ENCODE measurements around the gene CRCP.
"Not testable (repeated sequence)": the region's sequence is repeated elsewhere in the genome, so short reads cannot be mapped to it uniquely, and the experiment has no call there.

Gene CRCP

GRCh38 chr7:66125052-66125694 is 10.5 kb downstream of the CRCP start:
- no peak overlapping the region for H3K4me2 ChIP-seq (ENCODE audit: low read length)
- peaks cover 38% of the 10 kb centered on the region for H3K79me2 ChIP-seq (ENCODE audit: control insufficient read depth, insufficient read depth, low read length)
- no peaks in the 10 kb centered on the region for H3K4me1 ChIP-seq (ENCODE audit: control insufficient read depth, low read depth, low read length)
- no CpG with 5 or more reads among the region's 4 CpGs for WGBS (ENCODE audit: extremely low coverage, insufficient coverage, low lambda C conversion rate)
- H3K23ac ChIP-seq (ENCODE audit: low read length), result no peak overlapping the region
- no peak overlapping the region for H3K27ac ChIP-seq (ENCODE audit: low read depth, low read length)
- no peak overlapping the region for H2AK5ac ChIP-seq (ENCODE audit: low read length)
- H3K4me3 ChIP-seq (ENCODE audit: low read length), result no peak overlapping the region
- peaks cover 6% of the 10 kb centered on the region for H3K79me1 ChIP-seq (ENCODE audit: low read length)
- no peak overlapping the region for H3K18ac ChIP-seq (ENCODE audit: low read length)
- H4K5ac ChIP-seq (ENCODE audit: low read length), result no peak overlapping the region
- no peak overlapping the region for H3K4ac ChIP-seq (ENCODE audit: low read depth, low read length)
- no peaks in the 10 kb centered on the region for H3K27me3 ChIP-seq (ENCODE audit: insufficient read depth, low read length, poor library complexity)
- no peak overlapping the region for H2BK120ac ChIP-seq (ENCODE audit: low read depth, low read length)
- no peak overlapping the region for H2BK15ac ChIP-seq (replicated peaks; ENCODE audit: low read depth)
- no peak overlapping the region for H3K9ac ChIP-seq (ENCODE audit: low read length)
- no peaks in the 10 kb centered on the region for H3K36me3 ChIP-seq (ENCODE audit: control insufficient read depth, insufficient read depth, low read length)
- H2BK5ac ChIP-seq (ENCODE audit: low read length), result no peak overlapping the region
- no peak overlapping the region for H3K56ac ChIP-seq (ENCODE audit: low read length)
- no peak for DNase-seq
- no peak overlapping the region for H4K8ac ChIP-seq (ENCODE audit: low read depth, low read length)

- H3K79me1 ChIP-seq (ENCODE audit: low read length); H3K36me3 ChIP-seq (ENCODE audit: control insufficient read depth, insufficient read depth, low read length); H2BK5ac ChIP-seq (ENCODE audit: low read length); H2BK120ac ChIP-seq (ENCODE audit: low read depth, low read length); H3K27ac ChIP-seq (ENCODE audit: low read depth, low read length); DNase-seq; H3K56ac ChIP-seq (ENCODE audit: low read length); H2AK5ac ChIP-seq (ENCODE audit: low read length); H3K27me3 ChIP-seq (ENCODE audit: insufficient read depth, low read length, poor library complexity); H3K23ac ChIP-seq (ENCODE audit: low read length); H3K4me2 ChIP-seq (ENCODE audit: low read length); H4K8ac ChIP-seq (ENCODE audit: low read depth, low read length); H4K5ac ChIP-seq (ENCODE audit: low read length); H2BK15ac ChIP-seq (replicated peaks; ENCODE audit: low read depth); H3K9ac ChIP-seq (ENCODE audit: low read length); H3K4ac ChIP-seq (ENCODE audit: low read depth, low read length); H3K18ac ChIP-seq (ENCODE audit: low read length); H3K4me1 ChIP-seq (ENCODE audit: control insufficient read depth, low read depth, low read length); H3K4me3 ChIP-seq (ENCODE audit: low read length): not testable (repeated sequence)
- H3K79me2 ChIP-seq (ENCODE audit: control insufficient read depth, insufficient read depth, low read length), result peaks cover 36% of the 10 kb centered on the region
- WGBS (ENCODE audit: extremely low coverage, insufficient coverage, low lambda C conversion rate), result no CpG with 5 or more reads among the region's 6 CpGs
Measured at GRCh38 chr7:66125781-66126352, 11.2 kb downstream of the CRCP start.

- not testable (repeated sequence) for H3K23ac ChIP-seq (ENCODE audit: low read length); H3K4me3 ChIP-seq (ENCODE audit: low read length); H4K5ac ChIP-seq (ENCODE audit: low read length); H4K8ac ChIP-seq (ENCODE audit: low read depth, low read length); H3K4ac ChIP-seq (ENCODE audit: low read depth, low read length); DNase-seq; H2AK5ac ChIP-seq (ENCODE audit: low read length); H2BK120ac ChIP-seq (ENCODE audit: low read depth, low read length); H3K36me3 ChIP-seq (ENCODE audit: control insufficient read depth, insufficient read depth, low read length); H3K18ac ChIP-seq (ENCODE audit: low read length); H3K9ac ChIP-seq (ENCODE audit: low read length); H3K27me3 ChIP-seq (ENCODE audit: insufficient read depth, low read length, poor library complexity); H3K4me1 ChIP-seq (ENCODE audit: control insufficient read depth, low read depth, low read length); H3K4me2 ChIP-seq (ENCODE audit: low read length); H3K27ac ChIP-seq (ENCODE audit: low read depth, low read length); H3K56ac ChIP-seq (ENCODE audit: low read length); H2BK5ac ChIP-seq (ENCODE audit: low read length); H2BK15ac ChIP-seq (replicated peaks; ENCODE audit: low read depth); H3K79me1 ChIP-seq (ENCODE audit: low read length)
- peaks cover 29% of the 10 kb centered on the region for H3K79me2 ChIP-seq (ENCODE audit: control insufficient read depth, insufficient read depth, low read length)
- no CpG with 5 or more reads among the region's 3 CpGs for WGBS (ENCODE audit: extremely low coverage, insufficient coverage, low lambda C conversion rate)
Measured at GRCh38 chr7:66127172-66127571, 12.5 kb downstream of the CRCP start.

GRCh38 chr7:66138994-66139752 is 24.5 kb downstream of the CRCP start:
- Histone ChIP-seq H3K4me1 (ENCODE audit: control insufficient read depth, low read depth, low read length) (no peaks in the 10 kb centered on the region), H4K8ac (ENCODE audit: low read depth, low read length) (no peak overlapping the region), H3K79me2 (ENCODE audit: control insufficient read depth, insufficient read depth, low read length) (no peaks in the 10 kb centered on the region), H3K9ac (ENCODE audit: low read length) (no peak overlapping the region), H3K36me3 (ENCODE audit: control insufficient read depth, insufficient read depth, low read length) (peaks cover 7% of the 10 kb centered on the region), H3K56ac (ENCODE audit: low read length) (no peak overlapping the region), H3K27ac (ENCODE audit: low read depth, low read length) (no peak overlapping the region), H2BK120ac (ENCODE audit: low read depth, low read length) (no peak overlapping the region), H3K23ac (ENCODE audit: low read length) (no peak overlapping the region), H3K4me2 (ENCODE audit: low read length) (no peak overlapping the region), H3K4ac (ENCODE audit: low read depth, low read length) (no peak overlapping the region), H2BK15ac (replicated peaks; ENCODE audit: low read depth) (no peak overlapping the region), H3K79me1 (ENCODE audit: low read length) (peaks cover 2% of the 10 kb centered on the region), H3K4me3 (ENCODE audit: low read length) (no peak overlapping the region), H4K5ac (ENCODE audit: low read length) (no peak overlapping the region), H3K18ac (ENCODE audit: low read length) (no peak overlapping the region), H2BK5ac (ENCODE audit: low read length) (no peak overlapping the region), H3K27me3 (ENCODE audit: insufficient read depth, low read length, poor library complexity) (no peaks in the 10 kb centered on the region), H2AK5ac (ENCODE audit: low read length) (no peak overlapping the region)
- DNase-seq, result no peak
- no CpG with 5 or more reads among the region's 8 CpGs for WGBS (ENCODE audit: extremely low coverage, insufficient coverage, low lambda C conversion rate)

- H3K79me1 ChIP-seq (ENCODE audit: low read length), result peaks cover 2% of the 10 kb centered on the region
- no peak overlapping the region for H3K4me3 ChIP-seq (ENCODE audit: low read length)
- H3K79me2 ChIP-seq (ENCODE audit: control insufficient read depth, insufficient read depth, low read length), result no peaks in the 10 kb centered on the region
- no peak overlapping the region for H3K27ac ChIP-seq (ENCODE audit: low read depth, low read length)
- no peak overlapping the region for H2BK15ac ChIP-seq (replicated peaks; ENCODE audit: low read depth)
- no CpG with 5 or more reads among the region's 4 CpGs for WGBS (ENCODE audit: extremely low coverage, insufficient coverage, low lambda C conversion rate)
- no peaks in the 10 kb centered on the region for H3K4me1 ChIP-seq (ENCODE audit: control insufficient read depth, low read depth, low read length)
- no peak overlapping the region for H4K8ac ChIP-seq (ENCODE audit: low read depth, low read length)
- no peak overlapping the region for H3K23ac ChIP-seq (ENCODE audit: low read length)
- no peaks in the 10 kb centered on the region for H3K27me3 ChIP-seq (ENCODE audit: insufficient read depth, low read length, poor library complexity)
- no peak overlapping the region for H3K4me2 ChIP-seq (ENCODE audit: low read length)
- no peak overlapping the region for H3K56ac ChIP-seq (ENCODE audit: low read length)
- H3K36me3 ChIP-seq (ENCODE audit: control insufficient read depth, insufficient read depth, low read length), result peaks cover 3% of the 10 kb centered on the region
- no peak overlapping the region for H2BK5ac ChIP-seq (ENCODE audit: low read length)
- H3K4ac ChIP-seq (ENCODE audit: low read depth, low read length), result no peak overlapping the region
- H4K5ac ChIP-seq (ENCODE audit: low read length), result no peak overlapping the region
- H3K9ac ChIP-seq (ENCODE audit: low read length), result no peak overlapping the region
- H2BK120ac ChIP-seq (ENCODE audit: low read depth, low read length), result no peak overlapping the region
- no peak overlapping the region for H2AK5ac ChIP-seq (ENCODE audit: low read length)
- H3K18ac ChIP-seq (ENCODE audit: low read length), result no peak overlapping the region
- peak; percentile 49 for DNase-seq
Measured at GRCh38 chr7:66140924-66141323, 26.3 kb downstream of the CRCP start.
